ENCODE results near the gene PFKFB3.

The PFKFB3 gene

GRCh38 chr10:6218692-6219493, 16.2 kb downstream of the PFKFB3 start:
- DNase-seq (ENCODE audit: extremely low spot score), result no peak
- ChIA-PET POLR2A (no interaction called here), CTCF (no interaction called here)
- TF ChIP-seq SP1 (IDR thresholded peaks at IDR 0.05) (no peak), TARDBP (IDR thresholded peaks at IDR 0.05) (no peak), ARNT (IDR thresholded peaks at IDR 0.05) (no peak), L3MBTL2 (conservative IDR thresholded peaks at IDR 0.05) (no peak), CTBP1 (IDR thresholded peaks at IDR 0.05; ENCODE audit: borderline replicate concordance) (no peak), ELF4 (IDR thresholded peaks at IDR 0.05) (no peak)

- no peak for TF ChIP-seq CTBP1 (IDR thresholded peaks at IDR 0.05; ENCODE audit: borderline replicate concordance)
- no peak for TF ChIP-seq L3MBTL2 (conservative IDR thresholded peaks at IDR 0.05)
- ChIA-PET POLR2A (no interaction called here), CTCF (no interaction called here)
- DNase-seq (ENCODE audit: extremely low spot score), result no peak
Observed at GRCh38 chr10:6219494-6219836, 16.7 kb downstream of the PFKFB3 start.

GRCh38 chr10:6220418-6221191, 17.9 kb downstream of the PFKFB3 start:
- CTCF ChIA-PET, result no interaction called here
- DNase-seq (ENCODE audit: extremely low spot score), result no peak
- POLR2A ChIA-PET, result no interaction called here
- TF ChIP-seq ZNF384 (IDR thresholded peaks at IDR 0.05) (no peak), ELF4 (IDR thresholded peaks at IDR 0.05) (no peak)

GRCh38 chr10:6221192-6221940, 18.6 kb downstream of the PFKFB3 start:
- CTCF ChIA-PET, result no interaction called here
- TF ChIP-seq FOXK2 (IDR thresholded peaks at IDR 0.05) (no peak), ARNT (IDR thresholded peaks at IDR 0.05) (no peak), TARDBP (IDR thresholded peaks at IDR 0.05) (no peak), L3MBTL2 (conservative IDR thresholded peaks at IDR 0.05) (no peak), SP1 (IDR thresholded peaks at IDR 0.05) (no peak), PKNOX1 (IDR thresholded peaks at IDR 0.05) (no peak), BHLHE40 (IDR thresholded peaks at IDR 0.05; ENCODE audit: borderline replicate concordance) (no peak), CTBP1 (IDR thresholded peaks at IDR 0.05; ENCODE audit: borderline replicate concordance) (no peak), ZNF384 (IDR thresholded peaks at IDR 0.05) (no peak), FOXM1 (IDR thresholded peaks at IDR 0.05; ENCODE audit: borderline replicate concordance) (no peak), LEF1 (IDR thresholded peaks at IDR 0.05; ENCODE audit: borderline replicate concordance) (no peak), SUZ12 (IDR thresholded peaks at IDR 0.05) (no peak), HDGF (IDR thresholded peaks at IDR 0.05; ENCODE audit: borderline replicate concordance) (no peak), NFRKB (IDR thresholded peaks at IDR 0.05) (no peak), ELF4 (IDR thresholded peaks at IDR 0.05) (no peak)
- POLR2A ChIA-PET, result no interaction called here
- no peak for DNase-seq (ENCODE audit: extremely low spot score)

- ChIA-PET CTCF (no interaction called here), POLR2A (no interaction called here)
- TF ChIP-seq HDGF (IDR thresholded peaks at IDR 0.05; ENCODE audit: borderline replicate concordance) (no peak), L3MBTL2 (conservative IDR thresholded peaks at IDR 0.05) (no peak), BHLHE40 (IDR thresholded peaks at IDR 0.05; ENCODE audit: borderline replicate concordance) (no peak), SUZ12 (IDR thresholded peaks at IDR 0.05) (no peak), CTBP1 (IDR thresholded peaks at IDR 0.05; ENCODE audit: borderline replicate concordance) (no peak), ZNF384 (IDR thresholded peaks at IDR 0.05) (no peak), LEF1 (IDR thresholded peaks at IDR 0.05; ENCODE audit: borderline replicate concordance) (no peak), ELF4 (IDR thresholded peaks at IDR 0.05) (no peak), FOXK2 (IDR thresholded peaks at IDR 0.05) (no peak), FOXM1 (IDR thresholded peaks at IDR 0.05; ENCODE audit: borderline replicate concordance) (no peak), PKNOX1 (IDR thresholded peaks at IDR 0.05) (no peak), ARNT (IDR thresholded peaks at IDR 0.05) (no peak)
- no peak for DNase-seq (ENCODE audit: extremely low spot score)
Observed at GRCh38 chr10:6221971-6222751, 19.4 kb downstream of the PFKFB3 start.

- DNase-seq (ENCODE audit: extremely low spot score), result no peak
- ChIA-PET POLR2A (no interaction called here), CTCF (no interaction called here)
- no peak for TF ChIP-seq LEF1 (IDR thresholded peaks at IDR 0.05; ENCODE audit: borderline replicate concordance)
- no peak for TF ChIP-seq FOXM1 (IDR thresholded peaks at IDR 0.05; ENCODE audit: borderline replicate concordance)
Observed at GRCh38 chr10:6222755-6223154, 20.0 kb downstream of the PFKFB3 start.
